HUES48 (cell line): ENCODE results near the gene FN3KRP.
"Not testable (repeated sequence)": the region's sequence is repeated elsewhere in the genome, so short reads cannot be mapped to it uniquely, and the experiment has no call there.

Source experiments
- H3K27ac ChIP-seq: one replicate; pipeline ENCODE4 v1.7.0; 2013; ENCODE audit warnings: low read depth, low read length, inconsistent platforms
- H3K27me3 ChIP-seq: 2 replicates; pipeline ENCODE4 v1.6.1; 2013; ENCODE audit warnings: mild to moderate bottlenecking, low read length; ENCODE audit not compliant: control insufficient read depth, insufficient read depth
- H3K36me3 ChIP-seq: 2 replicates; pipeline ENCODE4 v1.6.1; 2013; ENCODE audit warnings: low read length; ENCODE audit not compliant: control insufficient read depth, insufficient read depth
- H3K4me1 ChIP-seq: 2 replicates; pipeline ENCODE4 v1.6.1; 2013; ENCODE audit warnings: mild to moderate bottlenecking, low read length; ENCODE audit not compliant: control insufficient read depth, insufficient read depth
- H3K4me3 ChIP-seq: 2 replicates; pipeline ENCODE4 v1.5.1; 2013; ENCODE audit warnings: mild to moderate bottlenecking, low read depth, low read length
- H3K9ac ChIP-seq: 2 replicates; pipeline ENCODE4 v1.6.1; 2013; ENCODE audit warnings: mild to moderate bottlenecking, low read depth, low read length, moderate library complexity
- H3K9me3 ChIP-seq: 2 replicates; pipeline ENCODE4 v1.6.1; 2013; ENCODE audit warnings: low read length; ENCODE audit not compliant: control insufficient read depth, insufficient read depth

FN3KRP gene

GRCh38 chr17:82751571-82752370, 35.3 kb downstream of the FN3KRP start, which contains the start of gene TBCD:
Gene TBCD (plus strand): TSS chr17:82752065. CDS start chr17:82752194, 129 bp downstream.
- H3K4me3 ChIP-seq = peak within 1 kb of the TSS; percentile 90
- H3K36me3 ChIP-seq = peaks cover 2% of the 10 kb centered on the region; the same call in 1 of the 2 replicates
- no peaks in the 10 kb centered on the region for H3K27me3 ChIP-seq
- H3K9me3 ChIP-seq = no peaks in the 10 kb centered on the region
- H3K4me1 ChIP-seq = peaks cover 21% of the 10 kb centered on the region
- H3K9ac ChIP-seq = peak within 1 kb of the TSS; percentile 81
- peak within 1 kb of the TSS; percentile 78 for H3K27ac ChIP-seq

DNA sequence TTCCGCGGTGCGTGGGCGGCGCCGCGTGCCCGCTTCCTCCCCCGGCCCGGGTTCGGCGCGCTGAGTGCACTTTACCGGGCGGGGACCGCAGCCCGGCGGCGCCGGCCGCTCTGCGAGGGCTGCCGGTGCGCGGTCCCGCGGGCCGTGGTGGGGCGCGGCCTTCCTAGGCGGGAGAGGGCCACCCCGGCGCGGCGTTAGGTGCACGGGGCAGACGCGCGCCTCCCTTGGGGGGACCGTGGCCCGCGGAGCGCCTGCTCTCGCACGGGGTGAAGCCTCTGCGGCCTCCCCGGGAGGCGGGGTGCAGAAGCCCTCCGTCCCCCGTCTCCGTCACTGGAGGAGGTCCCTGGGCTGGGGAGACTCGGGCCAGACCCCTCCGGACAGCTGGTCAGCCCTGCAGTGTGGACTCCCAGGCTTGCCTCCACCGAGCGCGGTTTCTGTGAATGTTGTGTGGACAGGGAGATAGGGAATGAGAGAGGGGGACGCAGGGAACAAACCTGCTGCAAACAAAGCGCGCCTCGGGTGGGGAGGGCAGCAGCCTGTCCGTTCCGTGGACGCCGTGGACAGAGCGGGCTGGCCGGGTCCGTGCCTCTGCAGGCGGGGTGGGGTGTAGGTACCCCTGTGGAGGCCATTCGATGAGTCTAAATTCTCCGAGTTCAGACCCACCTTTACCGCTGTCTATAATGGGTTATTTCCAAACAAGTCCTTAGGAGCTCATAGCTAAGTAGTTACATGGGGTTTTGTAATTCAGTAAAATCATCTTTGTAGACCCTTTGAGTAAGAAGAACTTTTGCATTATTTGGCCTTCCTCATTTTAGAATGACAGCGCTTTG, 36.1 kb downstream of the FN3KRP start:
- peaks cover 7% of the 10 kb centered on the region; the same call in 1 of the 2 replicates for H3K36me3 ChIP-seq
- peak overlapping the region; percentile 90 for H3K4me3 ChIP-seq
- H3K27me3 ChIP-seq = no peaks in the 10 kb centered on the region
- H3K27ac ChIP-seq = peak overlapping the region; percentile 78
- H3K4me1 ChIP-seq = peaks cover 21% of the 10 kb centered on the region
- H3K9me3 ChIP-seq = no peaks in the 10 kb centered on the region
- H3K9ac ChIP-seq = peak overlapping the region; percentile 81

- Histone ChIP-seq H3K27me3 (no peaks in the 10 kb centered on the region), H3K9me3 (no peaks in the 10 kb centered on the region), H3K9ac (no peak overlapping the region), H3K27ac (no peak overlapping the region), H3K4me3 (peak overlapping the region; percentile 90), H3K36me3 (peaks cover 12% of the 10 kb centered on the region; the same call in 1 of the 2 replicates), H3K4me1 (peaks cover 21% of the 10 kb centered on the region)
Measured at GRCh38 chr17:82753201-82753464, 36.6 kb downstream of the FN3KRP start.

GRCh38 chr17:82754297-82755208, 38.0 kb downstream of the FN3KRP start:
- no peaks in the 10 kb centered on the region for H3K27me3 ChIP-seq
- H3K4me3 ChIP-seq = peak overlapping the region; percentile 43
- peaks cover 12% of the 10 kb centered on the region; the same call in 1 of the 2 replicates for H3K36me3 ChIP-seq
- H3K9me3 ChIP-seq = no peaks in the 10 kb centered on the region
- no peak overlapping the region; the same call in 1 of the 2 replicates for H3K9ac ChIP-seq
- H3K27ac ChIP-seq = peak overlapping the region; percentile 74
- H3K4me1 ChIP-seq = peaks cover 21% of the 10 kb centered on the region

DNA sequence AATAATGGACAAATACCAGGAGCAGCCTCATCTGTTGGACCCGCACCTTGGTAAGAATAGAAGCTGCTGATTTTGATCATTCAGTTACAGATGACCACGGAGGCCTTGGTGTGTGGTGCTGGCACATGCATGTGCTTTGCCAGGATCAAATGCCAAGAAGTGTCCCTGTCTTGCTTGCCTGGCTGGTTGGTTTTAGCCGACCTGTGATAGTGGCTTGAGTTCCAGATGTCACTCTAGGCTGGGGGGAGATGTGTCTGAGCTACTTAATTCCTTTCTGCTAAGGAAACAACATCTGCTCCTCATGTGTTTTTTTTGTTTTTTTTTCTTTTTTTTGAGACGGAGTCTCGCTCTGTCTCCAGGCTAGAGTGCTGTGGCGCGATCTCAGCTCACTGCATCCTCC, 39.7 kb downstream of the FN3KRP start:
- H3K27ac ChIP-seq = no peak overlapping the region
- no peaks in the 10 kb centered on the region for H3K27me3 ChIP-seq
- no peak overlapping the region for H3K9ac ChIP-seq
- H3K9me3 ChIP-seq = no peaks in the 10 kb centered on the region
- peaks cover 21% of the 10 kb centered on the region for H3K4me1 ChIP-seq
- H3K36me3 ChIP-seq = peaks cover 23% of the 10 kb centered on the region
- no peak overlapping the region for H3K4me3 ChIP-seq

- H3K27ac ChIP-seq = no peak overlapping the region
- no peaks in the 10 kb centered on the region for H3K4me1 ChIP-seq
- H3K36me3 ChIP-seq = peaks cover 73% of the 10 kb centered on the region
- no peaks in the 10 kb centered on the region for H3K9me3 ChIP-seq
- no peak overlapping the region for H3K9ac ChIP-seq
- H3K27me3 ChIP-seq = no peaks in the 10 kb centered on the region
- H3K4me3 ChIP-seq = no peak overlapping the region
Measured at GRCh38 chr17:82765371-82765770, 48.9 kb downstream of the FN3KRP start.

DNA sequence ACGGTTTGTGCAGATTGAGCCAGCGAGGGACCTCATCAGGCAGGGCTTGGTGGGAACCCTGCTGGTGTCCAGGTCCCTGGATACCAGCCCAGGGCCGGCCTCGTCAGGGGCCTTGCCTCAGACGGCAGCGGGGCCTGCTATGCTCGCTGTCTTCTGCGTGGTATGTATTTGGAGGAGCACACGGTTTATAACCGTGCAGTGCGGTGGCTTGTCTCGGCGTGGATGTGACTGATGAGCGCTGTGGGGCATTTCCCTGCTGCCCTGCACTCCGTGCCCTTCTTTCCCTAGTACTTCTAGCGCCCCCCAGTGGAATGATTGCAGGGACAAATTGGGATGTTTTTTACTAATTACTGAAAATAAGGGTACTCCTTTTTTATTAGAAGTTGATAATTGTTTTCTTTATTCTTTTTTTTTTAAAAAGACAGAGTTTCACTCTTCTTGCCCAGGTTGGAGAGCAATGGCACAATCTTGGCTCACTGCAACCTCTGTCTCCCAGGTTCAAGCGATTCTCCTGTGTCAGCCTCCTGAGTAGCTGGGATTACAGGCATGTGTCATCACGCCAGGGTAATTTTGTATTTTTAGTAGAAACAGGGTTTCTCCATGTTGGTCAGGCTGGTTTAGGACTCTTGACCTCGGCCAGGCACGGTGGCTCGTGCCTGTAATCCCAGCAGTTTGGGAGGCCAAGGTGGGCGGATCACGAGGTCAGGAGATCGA, 50.7 kb downstream of the FN3KRP start:
- Histone ChIP-seq H3K9ac (no peak overlapping the region), H3K4me3 (no peak overlapping the region), H3K36me3 (peaks cover 76% of the 10 kb centered on the region), H3K27ac (no peak overlapping the region), H3K4me1 (no peaks in the 10 kb centered on the region), H3K27me3 (no peaks in the 10 kb centered on the region), H3K9me3 (no peaks in the 10 kb centered on the region)

DNA sequence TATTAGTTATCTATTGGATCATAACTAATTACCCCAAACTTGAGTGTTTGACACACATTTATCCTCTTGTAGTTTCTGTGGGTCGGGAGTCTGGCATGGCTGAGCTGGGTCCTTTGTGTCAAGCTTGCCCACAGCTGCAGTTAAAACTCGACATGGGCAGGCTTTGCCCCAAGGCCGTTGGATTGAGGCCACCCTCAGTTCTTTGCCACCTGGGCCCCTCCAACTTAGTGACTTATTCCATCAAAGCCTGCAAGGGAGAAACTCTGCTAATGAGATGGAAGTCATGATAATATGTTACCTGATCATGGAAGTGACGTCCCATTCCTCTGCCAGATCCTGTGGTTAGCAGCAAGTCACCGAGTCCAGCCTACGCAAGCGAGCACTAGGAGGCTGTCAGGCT, 52.5 kb downstream of the FN3KRP start:
- Histone ChIP-seq H3K9ac (no peak overlapping the region), H3K36me3 (peaks cover 73% of the 10 kb centered on the region), H3K9me3 (no peaks in the 10 kb centered on the region), H3K27ac (no peak overlapping the region), H3K4me3 (no peak overlapping the region), H3K4me1 (no peaks in the 10 kb centered on the region), H3K27me3 (no peaks in the 10 kb centered on the region)

DNA sequence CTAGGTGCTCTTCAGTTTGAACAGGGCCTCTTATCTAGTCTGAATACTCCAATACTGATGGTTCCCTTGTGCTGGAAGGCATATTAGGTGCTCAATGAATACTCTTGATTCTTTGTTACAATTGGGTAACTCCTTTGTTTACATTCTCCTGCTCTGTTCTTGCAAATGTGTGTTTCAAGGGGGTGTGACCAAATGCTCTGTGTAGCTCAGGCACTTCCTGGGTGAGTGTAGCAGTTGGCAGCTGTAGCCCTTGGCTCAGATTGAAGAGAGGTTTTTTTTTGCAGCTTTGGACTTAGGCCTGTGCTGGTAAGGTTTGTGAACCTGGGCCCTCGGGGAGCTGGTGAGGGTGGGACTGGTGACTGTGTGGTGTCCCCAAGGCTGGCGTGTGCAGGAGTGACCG, 55.5 kb downstream of the FN3KRP start:
- no peaks in the 10 kb centered on the region for H3K9me3 ChIP-seq
- no peak overlapping the region for H3K9ac ChIP-seq
- H3K27me3 ChIP-seq = no peaks in the 10 kb centered on the region
- H3K36me3 ChIP-seq = peaks cover 67% of the 10 kb centered on the region
- H3K27ac ChIP-seq = no peak overlapping the region
- H3K4me1 ChIP-seq = no peaks in the 10 kb centered on the region
- H3K4me3 ChIP-seq = no peak overlapping the region

GRCh38 chr17:82774456-82774855, 58.0 kb downstream of the FN3KRP start:
- not testable (repeated sequence) for H3K9me3 ChIP-seq, H3K27me3 ChIP-seq, H3K9ac ChIP-seq, H3K27ac ChIP-seq, H3K4me3 ChIP-seq, H3K4me1 ChIP-seq
- H3K36me3 ChIP-seq = peaks cover 48% of the 10 kb centered on the region
